H9 (cell line): Measurements from ENCODE around the gene CAPN12. TPM values are rescaled to one million over a fixed set of nuclear protein-coding genes. Genes with fewer than 3 reads are reported as not detected.

Experiments used
- DNase-seq: peaks from one replicate; pipeline ENCODE4 v3.0.0-alpha.2; 2017
- H2AFZ ChIP-seq: one replicate; pipeline ENCODE4 v1.6.1; 2013; ENCODE audit warnings: mild to moderate bottlenecking, low read length, control low read depth, moderate library complexity
- H2AK5ac ChIP-seq: 2 replicates; pipeline ENCODE4 v1.6.1; 2013; ENCODE audit warnings: low read length, control low read depth, mixed read lengths; ENCODE audit not compliant: insufficient read length
- H2BK120ac ChIP-seq: one replicate; pipeline ENCODE4 v1.6.1; 2013; ENCODE audit warnings: low read depth, mild to moderate bottlenecking, low read length, control low read depth, inconsistent platforms; ENCODE audit not compliant: poor library complexity, severe bottlenecking
- H2BK12ac ChIP-seq: 2 replicates; pipeline ENCODE4 v1.6.1; 2013; ENCODE audit warnings: low read length, control low read depth, mixed read lengths, low read depth; ENCODE audit not compliant: insufficient read length
- H2BK15ac ChIP-seq: 2 replicates; pipeline ENCODE4 v1.6.1; 2013; ENCODE audit warnings: low read depth, low read length, control low read depth
- H2BK20ac ChIP-seq: one replicate; pipeline ENCODE4 v1.6.1; 2013; ENCODE audit warnings: low read depth, mild to moderate bottlenecking, low read length, control low read depth, inconsistent platforms; ENCODE audit not compliant: poor library complexity, severe bottlenecking
- H2BK5ac ChIP-seq: 2 replicates; pipeline ENCODE4 v1.6.1; 2013; ENCODE audit warnings: low read length, control low read depth, mixed read lengths; ENCODE audit not compliant: insufficient read length
- H3K14ac ChIP-seq: 2 replicates; pipeline ENCODE4 v1.6.1; 2013; ENCODE audit warnings: low read length, control low read depth; ENCODE audit not compliant: insufficient read depth
- H3K18ac ChIP-seq: 2 replicates; pipeline ENCODE4 v1.6.1; 2013; ENCODE audit warnings: low read depth, mild to moderate bottlenecking, mixed read lengths, low read length, control low read depth; ENCODE audit not compliant: insufficient read length
- H3K23ac ChIP-seq: 2 replicates; pipeline ENCODE4 v1.6.1; 2013; ENCODE audit warnings: low read length, control low read depth, mixed read lengths, low read depth; ENCODE audit not compliant: insufficient read length
- H3K23me2 ChIP-seq: 2 replicates; pipeline ENCODE4 v1.6.1; 2013; ENCODE audit warnings: low read depth, mild to moderate bottlenecking, mixed read lengths, low read length, control low read depth; ENCODE audit not compliant: insufficient read length, poor library complexity, severe bottlenecking
- H3K27ac ChIP-seq: 2 replicates; pipeline ENCODE4 v1.5.1; 2013; ENCODE audit warnings: low read length, control low read depth, mixed read lengths, low read depth; ENCODE audit not compliant: insufficient read length
- H3K27me3 ChIP-seq: 2 replicates; pipeline ENCODE4 v1.6.1; 2013; ENCODE audit warnings: low read length, control low read depth, inconsistent platforms; ENCODE audit not compliant: insufficient read depth
- H3K4ac ChIP-seq: 2 replicates; pipeline ENCODE4 v1.6.1; 2013; ENCODE audit warnings: low read depth, mild to moderate bottlenecking, control low read depth, inconsistent platforms, low read length, moderate library complexity
- H3K4me1 ChIP-seq: 2 replicates; pipeline ENCODE4 v1.6.1; 2013; ENCODE audit warnings: low read length, control low read depth, inconsistent platforms; ENCODE audit not compliant: insufficient read depth
- H3K4me2 ChIP-seq: 2 replicates; pipeline ENCODE4 v1.6.1; 2013; ENCODE audit warnings: low read length, control low read depth, mixed read lengths; ENCODE audit not compliant: insufficient read length, insufficient read depth
- H3K56ac ChIP-seq: 2 replicates; pipeline ENCODE4 v1.6.1; 2013; ENCODE audit warnings: low read depth, mild to moderate bottlenecking, mixed read lengths, low read length, control low read depth; ENCODE audit not compliant: insufficient read length
- H3K79me1 ChIP-seq: 2 replicates; pipeline ENCODE4 v1.6.1; 2013; ENCODE audit warnings: low read depth, mild to moderate bottlenecking, moderate library complexity, low read length, control low read depth, inconsistent platforms; ENCODE audit not compliant: insufficient read depth, poor library complexity, severe bottlenecking
- H3K79me2 ChIP-seq: 2 replicates; pipeline ENCODE4 v1.6.1; 2013; ENCODE audit warnings: low read length, control low read depth, inconsistent platforms; ENCODE audit not compliant: insufficient read depth
- H3K9ac ChIP-seq: 2 replicates; pipeline ENCODE4 v1.6.1; 2013; ENCODE audit warnings: low read length, control low read depth, mixed read lengths; ENCODE audit not compliant: insufficient read length; ENCODE audit errors: extremely low read depth
- H3K9me3 ChIP-seq: one replicate; pipeline ENCODE4 v1.6.1; 2013; ENCODE audit warnings: low read depth, low read length, inconsistent platforms; ENCODE audit not compliant: control insufficient read depth
- H3T11ph ChIP-seq: one replicate; pipeline ENCODE4 v1.6.1; 2013; ENCODE audit warnings: mild to moderate bottlenecking, low read length, control low read depth, inconsistent platforms
- H4K20me1 ChIP-seq: one replicate; pipeline ENCODE4 v1.6.1; 2013; ENCODE audit not compliant: control insufficient read depth, insufficient read length, insufficient read depth
- H4K5ac ChIP-seq: 2 replicates; pipeline ENCODE4 v1.6.1; 2013; ENCODE audit warnings: low read depth, mild to moderate bottlenecking, mixed read lengths, low read length, control low read depth; ENCODE audit not compliant: insufficient read length
- H4K8ac ChIP-seq: replicated peaks from 2 replicates; pipeline ENCODE4 v1.6.1; 2013; ENCODE audit warnings: low read length, control low read depth, mixed read lengths, low read depth; ENCODE audit not compliant: insufficient read length
- H4K91ac ChIP-seq: 2 replicates; pipeline ENCODE4 v1.6.1; 2013; ENCODE audit warnings: low read depth, mild to moderate bottlenecking, moderate library complexity, mixed read lengths, low read length, control low read depth; ENCODE audit not compliant: insufficient read length
- H3K27ac Mint-ChIP-seq, 3 experiments: 2 replicates in 2 of 3; 3 replicates in 1 of 3; pipeline ENCODE4 v1.8.0; 2020 to 2021; ENCODE audit warnings: mixed read lengths in 3 of 3, mild to moderate bottlenecking in 1 of 3, moderate library complexity in 1 of 3
- H3K27me3 Mint-ChIP-seq: 2 replicates; pipeline ENCODE4 v1.8.0; 2021; ENCODE audit warnings: low read depth, mild to moderate bottlenecking, moderate library complexity, mixed read lengths
- H3K36me3 Mint-ChIP-seq, 3 experiments: 2 replicates in 2 of 3; 3 replicates in 1 of 3; pipeline ENCODE4 v1.8.0; 2020 to 2021; ENCODE audit warnings: low read depth in 3 of 3, mixed read lengths in 3 of 3; ENCODE audit not compliant: insufficient read depth in 1 of 3
- H3K4me1 Mint-ChIP-seq, 2 experiments: 2 replicates each; pipeline ENCODE4 v1.8.0; 2020; ENCODE audit warnings: mixed read lengths in 2 of 2
- H3K4me3 Mint-ChIP-seq, 2 experiments: 2 replicates in 1 of 2; 3 replicates in 1 of 2; pipeline ENCODE4 v1.8.0; 2020 to 2021; ENCODE audit warnings: mild to moderate bottlenecking in 2 of 2, mixed read lengths in 2 of 2, moderate library complexity in 1 of 2
- H3K9me3 Mint-ChIP-seq, 2 experiments: 2 replicates in 1 of 2; 3 replicates in 1 of 2; pipeline ENCODE4 v1.8.0; 2020; ENCODE audit warnings: mild to moderate bottlenecking in 2 of 2, mixed read lengths in 2 of 2, moderate library complexity in 1 of 2
- CTCF ChIP-seq: fragments of 200-600 bp; sonication (generic); conservative IDR thresholded peaks from 3 replicates; pipeline ENCODE4 v1.8.0; 2021; ENCODE audit warnings: antibody characterized with exemption, mild to moderate bottlenecking
- WGBS: extraction: QIAGEN DNeasy Blood & Tissue Kit; methylation state at CpG from one replicate; pipeline ENCODE4 v1.1.7; 2013; ENCODE audit warnings: missing lambda C conversion rate, low lambda C conversion rate, mixed read lengths; ENCODE audit not compliant: insufficient read length; ENCODE audit errors: extremely low coverage; 5-methylcytosine and 5-hydroxymethylcytosine counted together
- total RNA-seq: library from RNA; stranded (reverse); gene quantifications from 2 replicates; pipeline ENCODE4 v1.2.1, GENCODE V29; 2021

CAPN12 gene
- total RNA-seq, 1 experiment from 2014 or later, result 10.5 TPM

- Histone ChIP-seq H2BK15ac (no peak overlapping the region), H3K27ac (no peak overlapping the region), H3T11ph (no peak overlapping the region), H4K20me1 (no peaks in the 10 kb centered on the region), H4K91ac (no peak overlapping the region), H3K27me3 (no peaks in the 10 kb centered on the region), H3K4ac (no peak overlapping the region), H3K79me1 (no peaks in the 10 kb centered on the region), H4K8ac (no peak overlapping the region), H2BK12ac (no peak overlapping the region), H2BK120ac (no peak overlapping the region), H2AK5ac (no peak overlapping the region), H2BK20ac (no peak overlapping the region), H3K14ac (no peak overlapping the region), H2AFZ (no peak overlapping the region), H4K5ac (no peak overlapping the region), H3K23me2 (peaks cover 8% of the 10 kb centered on the region), H3K4me1 (no peaks in the 10 kb centered on the region; the same call in 1 of the 2 replicates), H3K9me3 (no peaks in the 10 kb centered on the region), H3K56ac (no peak overlapping the region), H3K9ac (no peak overlapping the region), H2BK5ac (no peak overlapping the region), H3K4me2 (no peak overlapping the region), H3K23ac (no peak overlapping the region), H3K18ac (no peak overlapping the region), H3K79me2 (no peaks in the 10 kb centered on the region)
- peaks cover 4 to 10% of the 10 kb centered on the region in 2 experiments for H3K4me1 Mint-ChIP-seq
- peaks cover 11 to 48% (median 47%) of the 10 kb centered on the region in 3 experiments; a peak in 6 of 7 replicates for H3K36me3 Mint-ChIP-seq
- peak overlapping the region in 1 of 2 experiments; percentile 42; a peak in 2 of 5 replicates for H3K4me3 Mint-ChIP-seq
- TF ChIP-seq CTCF, result no peak
- peak; percentile 25 for DNase-seq
- H3K27ac Mint-ChIP-seq, result peak overlapping the region in 1 of 3 experiments; percentile 73; a peak in 3 of 7 replicates
- peaks cover 3% of the 10 kb centered on the region for H3K27me3 Mint-ChIP-seq
- no peaks in the 10 kb centered on the region; a peak in 1 of 5 replicates for H3K9me3 Mint-ChIP-seq
- no CpG with 5 or more reads among the region's 10 CpGs for WGBS
These were observed 12.5 kb downstream of the CAPN12 start for GRCh38 chr19:38731654-38732301.
